Ishikawa (cell line): ENCODE results near the gene TLE1.

Experiments used
- CEBPB ChIP-seq: IDR thresholded peaks from 2 replicates; pipeline ENCODE4 v1.6.1; 2012
- CREB1 ChIP-seq: IDR thresholded peaks from 2 replicates; pipeline ENCODE4 v1.6.1; 2012; ENCODE audit warnings: low read depth
- EGR1 ChIP-seq: IDR thresholded peaks from 2 replicates; pipeline ENCODE4 v1.6.1; 2012
- EP300 ChIP-seq: IDR thresholded peaks from 2 replicates; pipeline ENCODE4 v1.6.1; 2012; ENCODE audit warnings: borderline replicate concordance
- FOXM1 ChIP-seq: IDR thresholded peaks from 2 replicates; pipeline ENCODE4 v1.6.1; 2012; ENCODE audit warnings: low read depth, borderline replicate concordance
- MAX ChIP-seq: IDR thresholded peaks from 2 replicates; pipeline ENCODE4 v1.6.1; 2012
- NFIC ChIP-seq: IDR thresholded peaks from 2 replicates; pipeline ENCODE4 v1.6.1; 2012
- RAD21 ChIP-seq: IDR thresholded peaks from 2 replicates; pipeline ENCODE4 v1.6.1; 2012; ENCODE audit warnings: low read depth
- REST ChIP-seq: IDR thresholded peaks from 2 replicates; pipeline ENCODE4 v1.6.1; 2012; ENCODE audit warnings: low read depth, mild to moderate bottlenecking
- TAF1 ChIP-seq: IDR thresholded peaks from 2 replicates; pipeline ENCODE4 v1.6.1; 2012; ENCODE audit warnings: low read depth, mild to moderate bottlenecking
- TCF12 ChIP-seq: IDR thresholded peaks from 2 replicates; pipeline ENCODE4 v1.6.1; 2012; ENCODE audit warnings: low read depth
- TEAD4 ChIP-seq: IDR thresholded peaks from 2 replicates; pipeline ENCODE4 v1.6.1; 2012
- USF1 ChIP-seq: IDR thresholded peaks from 2 replicates; pipeline ENCODE4 v1.6.1; 2012
- YY1 ChIP-seq: IDR thresholded peaks from 2 replicates; pipeline ENCODE4 v1.6.1; 2012; ENCODE audit warnings: low read depth
- ZBTB7A ChIP-seq: IDR thresholded peaks from 2 replicates; pipeline ENCODE4 v1.6.1; 2012; ENCODE audit warnings: low read depth

Gene TLE1

GRCh38 chr9:81665322-81665871 lies 23.9 kb downstream of the TLE1 start:
- no peak for TF ChIP-seq REST
- no peak for TF ChIP-seq TCF12
- TF ChIP-seq TAF1 = no peak
- TF ChIP-seq USF1 = no peak
- TF ChIP-seq CEBPB = no peak
- TF ChIP-seq EP300 = no peak
- no peak for TF ChIP-seq ZBTB7A
- TF ChIP-seq YY1 = no peak
- TF ChIP-seq FOXM1 = no peak
- no peak for TF ChIP-seq NFIC
- TF ChIP-seq MAX = no peak
- TF ChIP-seq RAD21 = no peak
- TF ChIP-seq EGR1 = no peak
- TF ChIP-seq TEAD4 = no peak
- TF ChIP-seq CREB1 = no peak

GRCh38 chr9:81664638-81665222 lies 24.6 kb downstream of the TLE1 start:
- TF ChIP-seq MAX (no peak), ZBTB7A (no peak), TAF1 (no peak), NFIC (no peak), EGR1 (no peak), REST (no peak), TEAD4 (no peak), CEBPB (no peak), TCF12 (no peak), CREB1 (no peak), EP300 (no peak), USF1 (no peak), YY1 (no peak), RAD21 (no peak), FOXM1 (no peak)

GRCh38 chr9:81661339-81661738 lies 28.0 kb downstream of the TLE1 start:
- no peak for TF ChIP-seq ZBTB7A
- no peak for TF ChIP-seq CREB1
- TF ChIP-seq FOXM1 = no peak
- no peak for TF ChIP-seq REST
- no peak for TF ChIP-seq TCF12
- no peak for TF ChIP-seq TAF1
- no peak for TF ChIP-seq YY1
- no peak for TF ChIP-seq EP300
- TF ChIP-seq EGR1 = no peak
- TF ChIP-seq TEAD4 = no peak
- TF ChIP-seq CEBPB = no peak
- no peak for TF ChIP-seq USF1
